HG03039 (cell line): ENCODE results near the gene SLC1A3.

Experiments
- ATAC-seq: cut with Tn5 transposase; IDR thresholded peaks from one replicate; pipeline ENCODE4 v1.9.1; 2021; ENCODE audit warnings: mild to moderate bottlenecking, moderate library complexity; ENCODE audit not compliant: unreplicated experiment

SLC1A3 gene

GRCh38 chr5:36682499-36682898 is 76.1 kb downstream of the SLC1A3 start:
- ATAC-seq, result no peak

- ATAC-seq, result no peak
Observed at GRCh38 chr5:36683821-36684434, 77.5 kb downstream of the SLC1A3 start.

GRCh38 chr5:36685631-36686288 is 79.4 kb downstream of the SLC1A3 start:
- ATAC-seq, result no peak

GRCh38 chr5:36686881-36687280 is 80.5 kb downstream of the SLC1A3 start:
- ATAC-seq, result no peak

- no peak for ATAC-seq
Observed at GRCh38 chr5:36688722-36689121, 82.3 kb downstream of the SLC1A3 start.

- no peak for ATAC-seq
Observed at GRCh38 chr5:36689225-36689624, 82.8 kb downstream of the SLC1A3 start.

GRCh38 chr5:36690041-36690961 is 83.9 kb downstream of the SLC1A3 start:
- peak; percentile 80 for ATAC-seq

- no peak for ATAC-seq
Observed at GRCh38 chr5:36691226-36691625, 84.8 kb downstream of the SLC1A3 start.

- ATAC-seq, result no peak
Observed at GRCh38 chr5:36691696-36692371, 85.4 kb downstream of the SLC1A3 start.

- peak; percentile 64 for ATAC-seq
Observed at GRCh38 chr5:36692791-36693763, 86.7 kb downstream of the SLC1A3 start.

GRCh38 chr5:36694351-36694750 is 87.9 kb downstream of the SLC1A3 start:
- ATAC-seq, result no peak

GRCh38 chr5:36696059-36696673 is 89.8 kb downstream of the SLC1A3 start:
- ATAC-seq, result peak; percentile 38

GRCh38 chr5:36698031-36698430 is 91.6 kb downstream of the SLC1A3 start:
- no peak for ATAC-seq

GRCh38 chr5:36701085-36701698 is 94.8 kb downstream of the SLC1A3 start:
- peak; percentile 96 for ATAC-seq

GRCh38 chr5:36703245-36703860 is 96.9 kb downstream of the SLC1A3 start:
- ATAC-seq, result no peak

- no peak for ATAC-seq
Observed at GRCh38 chr5:36704131-36704530, 97.7 kb downstream of the SLC1A3 start.

- ATAC-seq, result no peak
Observed at GRCh38 chr5:36705055-36705454, 98.6 kb downstream of the SLC1A3 start.

GRCh38 chr5:36706662-36707061 is 100.3 kb downstream of the SLC1A3 start:
- ATAC-seq, result no peak

- no peak for ATAC-seq
Observed at GRCh38 chr5:36708996-36709395, 102.6 kb downstream of the SLC1A3 start.
